ENCODE results near the gene TMEM147. TPM values are rescaled to one million over a fixed set of nuclear protein-coding genes. Genes with fewer than 3 reads are reported as not detected.

Gene TMEM147
- polyA plus RNA-seq, 2 of the 4 experiments (the other 2 are of a cell fraction), result 282 to 335 TPM

DNA sequence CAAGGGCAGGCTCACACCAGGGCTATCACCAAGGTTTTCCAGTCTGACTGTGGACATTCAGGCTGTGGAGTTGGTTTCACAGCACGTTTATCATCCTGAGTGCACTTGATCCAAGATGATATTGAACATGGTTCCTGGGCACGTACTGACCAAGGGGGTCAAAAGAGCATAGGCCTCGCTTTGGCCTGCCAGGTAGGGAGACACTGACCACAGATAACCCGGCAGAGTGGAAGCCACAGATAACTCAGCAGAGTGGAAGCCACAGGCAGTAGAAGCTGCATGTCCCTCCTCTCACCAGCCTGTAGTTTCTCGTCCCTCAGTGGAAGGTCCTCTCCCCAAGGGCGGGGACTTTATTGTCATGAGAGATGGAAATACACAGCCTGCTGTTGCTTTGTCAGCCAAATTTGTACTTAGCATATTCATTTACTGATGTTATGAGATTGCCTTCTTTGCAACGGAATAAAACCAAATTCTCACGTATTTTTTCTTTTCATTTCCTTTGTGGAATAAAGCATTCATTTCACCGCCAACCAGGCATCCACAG lies 46.4 kb upstream of the TMEM147 start:
- 58% methylated on average over 9 of the region's 9 CpGs for WGBS (ENCODE audit: missing lambda C conversion rate)
- Histone ChIP-seq H3K4me2 (no peak overlapping the region), H3K4me1 (no peaks in the 10 kb centered on the region; the same call in 2 of the 3 replicates), H3K9me3 (no peaks in the 10 kb centered on the region), H3K4me3 (no peak overlapping the region), H3K27ac (no peak overlapping the region)
- ChIA-PET CTCF (interaction anchor here (1.0 to 8.5 kb wide), 3 partner anchors 7 to 192 kb away, joined by 3 to 207 read pairs (median 41); no protein-coding TSS in a partner anchor), POLR2A (no interaction called here)
- DNase-seq (ENCODE audit: low read depth in 1 of 2, low spot score in 1 of 2), result no peak
- no peak for ATAC-seq
- TF ChIP-seq SREBF2 (IDR thresholded peaks at IDR 0.05), result no peak
- TF ChIP-seq CHD2 (IDR thresholded peaks at IDR 0.05; ENCODE audit: low read length, partially characterized antibody), result no peak
- TF ChIP-seq HOXA7 (CRISPR knock-in tag; IDR thresholded peaks at IDR 0.05), result no peak
- TF ChIP-seq HEYL (CRISPR knock-in tag; IDR thresholded peaks at IDR 0.05), result no peak
- no peak for TF ChIP-seq ZC3H11A (IDR thresholded peaks at IDR 0.05)
- TF ChIP-seq, protein P1, sequence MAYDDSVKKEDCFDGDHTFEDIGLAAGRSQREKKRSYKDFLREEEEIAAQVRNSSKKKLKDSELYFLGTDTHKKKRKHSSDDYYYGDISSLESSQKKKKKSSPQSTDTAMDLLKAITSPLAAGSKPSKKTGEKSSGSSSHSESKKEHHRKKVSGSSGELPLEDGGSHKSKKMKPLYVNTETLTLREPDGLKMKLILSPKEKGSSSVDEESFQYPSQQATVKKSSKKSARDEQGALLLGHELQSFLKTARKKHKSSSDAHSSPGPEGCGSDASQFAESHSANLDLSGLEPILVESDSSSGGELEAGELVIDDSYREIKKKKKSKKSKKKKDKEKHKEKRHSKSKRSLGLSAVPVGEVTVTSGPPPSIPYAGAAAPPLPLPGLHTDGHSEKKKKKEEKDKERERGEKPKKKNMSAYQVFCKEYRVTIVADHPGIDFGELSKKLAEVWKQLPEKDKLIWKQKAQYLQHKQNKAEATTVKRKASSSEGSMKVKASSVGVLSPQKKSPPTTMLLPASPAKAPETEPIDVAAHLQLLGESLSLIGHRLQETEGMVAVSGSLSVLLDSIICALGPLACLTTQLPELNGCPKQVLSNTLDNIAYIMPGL (CRISPR knock-in tag; IDR thresholded peaks at IDR 0.05; ENCODE audit: borderline replicate concordance), result no peak
- no peak for TF ChIP-seq PHF8 (IDR thresholded peaks at IDR 0.05; ENCODE audit: borderline replicate concordance, low read depth)
- TF ChIP-seq POLR2A (IDR thresholded peaks at IDR 0.05; ENCODE audit: low read length), result no peak
- TF ChIP-seq, protein P2, sequence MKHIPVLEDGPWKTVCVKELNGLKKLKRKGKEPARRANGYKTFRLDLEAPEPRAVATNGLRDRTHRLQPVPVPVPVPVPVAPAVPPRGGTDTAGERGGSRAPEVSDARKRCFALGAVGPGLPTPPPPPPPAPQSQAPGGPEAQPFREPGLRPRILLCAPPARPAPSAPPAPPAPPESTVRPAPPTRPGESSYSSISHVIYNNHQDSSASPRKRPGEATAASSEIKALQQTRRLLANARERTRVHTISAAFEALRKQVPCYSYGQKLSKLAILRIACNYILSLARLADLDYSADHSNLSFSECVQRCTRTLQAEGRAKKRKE (CRISPR knock-in tag; IDR thresholded peaks at IDR 0.05; ENCODE audit: low read depth), result no peak
- TF ChIP-seq HOXB13 (CRISPR knock-in tag; IDR thresholded peaks at IDR 0.05; ENCODE audit: low read depth), result no peak
- TF ChIP-seq, protein P3, sequence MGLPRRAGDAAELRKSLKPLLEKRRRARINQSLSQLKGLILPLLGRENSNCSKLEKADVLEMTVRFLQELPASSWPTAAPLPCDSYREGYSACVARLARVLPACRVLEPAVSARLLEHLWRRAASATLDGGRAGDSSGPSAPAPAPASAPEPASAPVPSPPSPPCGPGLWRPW (IDR thresholded peaks at IDR 0.05), result no peak
- TF ChIP-seq, protein P4, sequence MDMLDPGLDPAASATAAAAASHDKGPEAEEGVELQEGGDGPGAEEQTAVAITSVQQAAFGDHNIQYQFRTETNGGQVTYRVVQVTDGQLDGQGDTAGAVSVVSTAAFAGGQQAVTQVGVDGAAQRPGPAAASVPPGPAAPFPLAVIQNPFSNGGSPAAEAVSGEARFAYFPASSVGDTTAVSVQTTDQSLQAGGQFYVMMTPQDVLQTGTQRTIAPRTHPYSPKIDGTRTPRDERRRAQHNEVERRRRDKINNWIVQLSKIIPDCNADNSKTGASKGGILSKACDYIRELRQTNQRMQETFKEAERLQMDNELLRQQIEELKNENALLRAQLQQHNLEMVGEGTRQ (IDR thresholded peaks at IDR 0.05), result no peak
- no peak for TF ChIP-seq CEBPB (IDR thresholded peaks at IDR 0.05)
- TF ChIP-seq, protein P5, sequence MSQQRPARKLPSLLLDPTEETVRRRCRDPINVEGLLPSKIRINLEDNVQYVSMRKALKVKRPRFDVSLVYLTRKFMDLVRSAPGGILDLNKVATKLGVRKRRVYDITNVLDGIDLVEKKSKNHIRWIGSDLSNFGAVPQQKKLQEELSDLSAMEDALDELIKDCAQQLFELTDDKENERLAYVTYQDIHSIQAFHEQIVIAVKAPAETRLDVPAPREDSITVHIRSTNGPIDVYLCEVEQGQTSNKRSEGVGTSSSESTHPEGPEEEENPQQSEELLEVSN (IDR thresholded peaks at IDR 0.05; ENCODE audit: borderline replicate concordance, low read depth), result no peak
- TF ChIP-seq JUNB (IDR thresholded peaks at IDR 0.05), result no peak
- TF ChIP-seq, protein P6, sequence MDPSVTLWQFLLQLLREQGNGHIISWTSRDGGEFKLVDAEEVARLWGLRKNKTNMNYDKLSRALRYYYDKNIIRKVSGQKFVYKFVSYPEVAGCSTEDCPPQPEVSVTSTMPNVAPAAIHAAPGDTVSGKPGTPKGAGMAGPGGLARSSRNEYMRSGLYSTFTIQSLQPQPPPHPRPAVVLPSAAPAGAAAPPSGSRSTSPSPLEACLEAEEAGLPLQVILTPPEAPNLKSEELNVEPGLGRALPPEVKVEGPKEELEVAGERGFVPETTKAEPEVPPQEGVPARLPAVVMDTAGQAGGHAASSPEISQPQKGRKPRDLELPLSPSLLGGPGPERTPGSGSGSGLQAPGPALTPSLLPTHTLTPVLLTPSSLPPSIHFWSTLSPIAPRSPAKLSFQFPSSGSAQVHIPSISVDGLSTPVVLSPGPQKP (IDR thresholded peaks at IDR 0.05; ENCODE audit: low read depth, low read length), result no peak
- no peak for TF ChIP-seq NR3C1 (IDR thresholded peaks at IDR 0.05)
- no peak for TF ChIP-seq CBX2 (IDR thresholded peaks at IDR 0.05; ENCODE audit: borderline replicate concordance, low read depth)
- TF ChIP-seq RNF2 (IDR thresholded peaks at IDR 0.05; ENCODE audit: borderline replicate concordance, low read depth), result no peak
- no peak for TF ChIP-seq CBX8 (IDR thresholded peaks at IDR 0.05)
- peak; percentile 43 for FAIRE-seq

DNA sequence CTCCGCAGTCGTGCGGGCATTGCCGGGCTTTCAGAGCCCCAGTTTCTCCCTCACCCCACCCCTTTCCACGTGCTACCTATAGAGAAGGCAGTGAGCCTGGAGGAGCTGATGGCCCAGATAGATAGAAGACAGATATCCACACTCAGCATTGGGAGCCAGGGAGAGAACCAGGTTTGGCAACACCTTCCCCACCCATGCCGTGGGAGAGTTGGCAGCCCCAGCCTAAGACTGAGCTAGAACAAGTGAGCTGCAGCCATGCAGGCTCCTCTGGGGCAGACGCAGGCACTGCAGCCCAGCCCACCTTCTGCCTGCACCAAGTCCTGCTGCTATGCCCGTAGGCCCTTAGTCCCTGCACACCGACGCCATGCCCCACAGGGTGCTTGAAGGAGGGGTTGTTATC lies 44.8 kb upstream of the TMEM147 start:
- ChIA-PET CTCF (interaction anchor here (0.5 to 3.7 kb wide), 7 partner anchors 8 to 358 kb away, joined by 3 to 41 read pairs (median 4); no protein-coding TSS in a partner anchor), POLR2A (no interaction called here)
- Histone ChIP-seq H3K27ac (no peak overlapping the region), H3K9me3 (no peaks in the 10 kb centered on the region), H3K4me1 (no peaks in the 10 kb centered on the region), H3K4me3 (no peak overlapping the region), H3K4me2 (no peak overlapping the region)
- DNase-seq (ENCODE audit: low read depth in 1 of 2, low spot score in 1 of 2) (no peak), FAIRE-seq (no peak), ATAC-seq (no peak)
- TF ChIP-seq HOXB5 (CRISPR knock-in tag; IDR thresholded peaks at IDR 0.05) (no peak), NPAS2 (CRISPR knock-in tag; IDR thresholded peaks at IDR 0.05; ENCODE audit: borderline replicate concordance) (no peak), KDM1A (IDR thresholded peaks at IDR 0.05; ENCODE audit: low read depth) (no peak), ZSCAN20 (CRISPR knock-in tag; IDR thresholded peaks at IDR 0.05) (no peak), RCOR1 (IDR thresholded peaks at IDR 0.05; ENCODE audit: low read depth, low read length) (no peak), TP53 (CRISPR knock-in tag; IDR thresholded peaks at IDR 0.05) (no peak), PHF8 (IDR thresholded peaks at IDR 0.05; ENCODE audit: borderline replicate concordance, low read depth) (no peak), SREBF2 (IDR thresholded peaks at IDR 0.05) (no peak)
- TF ChIP-seq, protein P7, sequence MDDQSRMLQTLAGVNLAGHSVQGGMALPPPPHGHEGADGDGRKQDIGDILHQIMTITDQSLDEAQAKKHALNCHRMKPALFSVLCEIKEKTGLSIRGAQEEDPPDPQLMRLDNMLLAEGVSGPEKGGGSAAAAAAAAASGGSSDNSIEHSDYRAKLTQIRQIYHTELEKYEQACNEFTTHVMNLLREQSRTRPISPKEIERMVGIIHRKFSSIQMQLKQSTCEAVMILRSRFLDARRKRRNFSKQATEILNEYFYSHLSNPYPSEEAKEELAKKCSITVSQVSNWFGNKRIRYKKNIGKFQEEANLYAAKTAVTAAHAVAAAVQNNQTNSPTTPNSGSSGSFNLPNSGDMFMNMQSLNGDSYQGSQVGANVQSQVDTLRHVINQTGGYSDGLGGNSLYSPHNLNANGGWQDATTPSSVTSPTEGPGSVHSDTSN (IDR thresholded peaks at IDR 0.05), result no peak
- TF ChIP-seq, protein P3 (IDR thresholded peaks at IDR 0.05), result no peak
- TF ChIP-seq, protein P1 (CRISPR knock-in tag; IDR thresholded peaks at IDR 0.05; ENCODE audit: borderline replicate concordance), result no peak
- 72% methylated on average over 10 of the region's 10 CpGs for WGBS (ENCODE audit: missing lambda C conversion rate)
